GM21529 (cell line): ENCODE data around the gene CTNNBIP1.

Experiments
- ATAC-seq: cut with Tn5 transposase; IDR thresholded peaks from one replicate; pipeline ENCODE4 v1.9.1; 2021; ENCODE audit not compliant: unreplicated experiment

CTNNBIP1 gene

GRCh38 chr1:9881838-9882249, 28.2 kb downstream of the CTNNBIP1 start:
- ATAC-seq = no peak

- no peak for ATAC-seq
Observed at GRCh38 chr1:9878404-9878803, 31.7 kb downstream of the CTNNBIP1 start.

GRCh38 chr1:9877962-9878361, 32.1 kb downstream of the CTNNBIP1 start:
- no peak for ATAC-seq

GRCh38 chr1:9875636-9876000, 34.5 kb downstream of the CTNNBIP1 start:
- no peak for ATAC-seq

GRCh38 chr1:9874959-9875635, 35.0 kb downstream of the CTNNBIP1 start:
- peak; percentile 68 for ATAC-seq

GRCh38 chr1:9874412-9874811, 35.7 kb downstream of the CTNNBIP1 start:
- ATAC-seq = no peak

GRCh38 chr1:9873992-9874391, 36.1 kb downstream of the CTNNBIP1 start:
- ATAC-seq = no peak

- no peak for ATAC-seq
Observed at GRCh38 chr1:9873385-9873784, 36.7 kb downstream of the CTNNBIP1 start.

- ATAC-seq = no peak
Observed at GRCh38 chr1:9872430-9873165, 37.5 kb downstream of the CTNNBIP1 start.

- ATAC-seq = no peak
Observed at GRCh38 chr1:9871707-9872425, 38.2 kb downstream of the CTNNBIP1 start.

GRCh38 chr1:9871021-9871420, 39.0 kb downstream of the CTNNBIP1 start:
- ATAC-seq = no peak

- no peak for ATAC-seq
Observed at GRCh38 chr1:9870572-9870971, 39.5 kb downstream of the CTNNBIP1 start.

- no peak for ATAC-seq
Observed at GRCh38 chr1:9869831-9870251, 40.2 kb downstream of the CTNNBIP1 start.

- no peak for ATAC-seq
Observed at GRCh38 chr1:9868244-9868590, 41.9 kb downstream of the CTNNBIP1 start.

- peak; percentile 69 for ATAC-seq
Observed at GRCh38 chr1:9867408-9868243, 42.4 kb downstream of the CTNNBIP1 start.

- no peak for ATAC-seq
Observed at GRCh38 chr1:9866836-9867235, 43.2 kb downstream of the CTNNBIP1 start.

GRCh38 chr1:9865724-9866123, 44.3 kb downstream of the CTNNBIP1 start:
- no peak for ATAC-seq

- no peak for ATAC-seq
Observed at GRCh38 chr1:9863371-9863770, 46.7 kb downstream of the CTNNBIP1 start.

GRCh38 chr1:9861360-9861759, 48.7 kb downstream of the CTNNBIP1 start:
- ATAC-seq = no peak

GRCh38 chr1:9860887-9861286, 49.2 kb downstream of the CTNNBIP1 start:
- no peak for ATAC-seq
